Astrocyte (in vitro differentiated cells and primary cell): ENCODE measurements around the gene AUTS2. TPM values are rescaled to one million over a fixed set of nuclear protein-coding genes. Genes with fewer than 3 reads are reported as not detected.

Experiments used
- DNase-seq: peaks from one replicate; pipeline ENCODE4 v3.0.0-alpha.2; 2010; ENCODE audit warnings: low read depth
- FAIRE-seq: peaks from 2 replicates; lab custom pipeline; 2011; peaks lifted over from hg19 to GRCh38; lab: Jason Lieb, UNC
- H2AFZ ChIP-seq: 2 replicates; pipeline ENCODE4 v1.6.0; 2012; ENCODE audit warnings: low read depth, low read length, inconsistent platforms
- H3K27ac ChIP-seq: 2 replicates; pipeline ENCODE4 v1.5.1; 2011; ENCODE audit warnings: low read depth, low read length, inconsistent platforms
- H3K27me3 ChIP-seq: 2 replicates; pipeline ENCODE4 v1.6.0; 2011; ENCODE audit warnings: low read length, inconsistent platforms; ENCODE audit not compliant: insufficient read depth
- H3K36me3 ChIP-seq: 2 replicates; pipeline ENCODE4 v1.5.1; 2011; ENCODE audit warnings: low read length, inconsistent platforms; ENCODE audit not compliant: insufficient read depth
- H3K4me1 ChIP-seq: 2 replicates; pipeline ENCODE4 v1.5.1; 2011; ENCODE audit warnings: low read length, inconsistent platforms; ENCODE audit not compliant: insufficient read depth
- H3K4me2 ChIP-seq: 2 replicates; pipeline ENCODE4 v1.6.0; 2012; ENCODE audit warnings: low read length, inconsistent platforms
- H3K4me3 ChIP-seq: 2 replicates; pipeline ENCODE4 v1.5.1; 2011; ENCODE audit warnings: low read depth, mild to moderate bottlenecking, low read length, inconsistent platforms; ENCODE audit not compliant: insufficient read depth
- H3K79me2 ChIP-seq: 2 replicates; pipeline ENCODE4 v1.6.0; 2012; ENCODE audit warnings: mild to moderate bottlenecking, low read length, inconsistent platforms; ENCODE audit not compliant: insufficient read depth
- H3K9ac ChIP-seq: 2 replicates; pipeline ENCODE4 v1.6.0; 2012; ENCODE audit warnings: mild to moderate bottlenecking, low read length, inconsistent platforms
- H3K9me3 ChIP-seq: 2 replicates; pipeline ENCODE4 v1.5.1; 2012; ENCODE audit warnings: low read depth, mild to moderate bottlenecking, low read length, inconsistent platforms; ENCODE audit not compliant: insufficient read depth
- H4K20me1 ChIP-seq: 2 replicates; pipeline ENCODE4 v1.6.0; 2012; ENCODE audit warnings: low read length, inconsistent platforms; ENCODE audit not compliant: insufficient read depth
- H3K27ac Mint-ChIP-seq: one replicate; pipeline ENCODE4 v1.8.0; 2021; ENCODE audit warnings: mild to moderate bottlenecking, mixed read lengths; ENCODE audit not compliant: unreplicated experiment
- H3K27me3 Mint-ChIP-seq: one replicate; pipeline ENCODE4 v1.8.0; 2021; ENCODE audit warnings: low read depth, mixed read lengths; ENCODE audit not compliant: unreplicated experiment
- H3K36me3 Mint-ChIP-seq: one replicate; pipeline ENCODE4 v1.8.0; 2021; ENCODE audit warnings: low read depth, mixed read lengths; ENCODE audit not compliant: unreplicated experiment
- H3K4me1 Mint-ChIP-seq: one replicate; pipeline ENCODE4 v1.8.0; 2021; ENCODE audit warnings: low read depth, mixed read lengths; ENCODE audit not compliant: unreplicated experiment
- H3K4me3 Mint-ChIP-seq: one replicate; pipeline ENCODE4 v1.8.0; 2021; ENCODE audit warnings: mild to moderate bottlenecking, moderate library complexity, mixed read lengths; ENCODE audit not compliant: unreplicated experiment
- H3K9me3 Mint-ChIP-seq: one replicate; pipeline ENCODE4 v1.8.0; 2021; ENCODE audit warnings: mild to moderate bottlenecking, mixed read lengths; ENCODE audit not compliant: unreplicated experiment
- CTCF ChIP-seq: IDR thresholded peaks from 2 replicates; pipeline ENCODE4 v1.5.1; 2011; ENCODE audit warnings: low read depth, mild to moderate bottlenecking, inconsistent platforms, low read length, moderate library complexity; ENCODE audit not compliant: insufficient read depth
- EZH2 ChIP-seq: IDR thresholded peaks from 2 replicates; pipeline ENCODE4 v1.6.1; 2012; ENCODE audit warnings: mild to moderate bottlenecking, low read length, inconsistent platforms; ENCODE audit not compliant: insufficient read depth
- total RNA-seq: library from RNA; stranded (reverse); gene quantifications from 2 replicates; pipeline ENCODE4 v1.2.1, GENCODE V29; 2021

AUTS2 gene
- total RNA-seq, 1 donor from 2014 or later = 73.2 TPM

- no peak overlapping the region for H3K27ac Mint-ChIP-seq
- no peak overlapping the region for H3K4me2 ChIP-seq
- H3K9ac ChIP-seq = no peak overlapping the region
- H3K4me3 ChIP-seq = no peak overlapping the region
- peaks cover 6% of the 10 kb centered on the region for H3K36me3 Mint-ChIP-seq
- DNase-seq (no peak), FAIRE-seq (no peak)
- TF ChIP-seq EZH2 (no peak), CTCF (no peak)
- no peaks in the 10 kb centered on the region for H3K36me3 ChIP-seq
- H3K4me1 Mint-ChIP-seq = no peaks in the 10 kb centered on the region
- H3K4me1 ChIP-seq = no peaks in the 10 kb centered on the region
- no peaks in the 10 kb centered on the region for H3K79me2 ChIP-seq
- peaks cover 5% of the 10 kb centered on the region for H3K9me3 Mint-ChIP-seq
- H3K4me3 Mint-ChIP-seq = no peak overlapping the region
- no peaks in the 10 kb centered on the region for H3K27me3 Mint-ChIP-seq
- H3K27me3 ChIP-seq = no peaks in the 10 kb centered on the region
- no peaks in the 10 kb centered on the region for H3K9me3 ChIP-seq
- no peaks in the 10 kb centered on the region for H4K20me1 ChIP-seq
- H3K27ac ChIP-seq = no peak overlapping the region
- H2AFZ ChIP-seq = no peak overlapping the region
Measured at GRCh38 chr7:70807650-70808049, 1209.4 kb downstream of the AUTS2 start.

GRCh38 chr7:70808876-70809275 lies 1210.6 kb downstream of the AUTS2 start:
- no peaks in the 10 kb centered on the region for H3K27me3 Mint-ChIP-seq

More at GRCh38 chr7:70808876-70809275, 1210.6 kb downstream of the AUTS2 start:
- H3K4me3 Mint-ChIP-seq = no peak overlapping the region
- FAIRE-seq (no peak), DNase-seq (no peak)
- H3K27me3 ChIP-seq = no peaks in the 10 kb centered on the region
- H3K36me3 ChIP-seq = no peaks in the 10 kb centered on the region
- no peaks in the 10 kb centered on the region for H3K9me3 ChIP-seq
- no peak overlapping the region for H2AFZ ChIP-seq
- no peak overlapping the region for H3K27ac Mint-ChIP-seq
- H3K4me2 ChIP-seq = no peak overlapping the region
- no peaks in the 10 kb centered on the region for H3K4me1 ChIP-seq
- no peaks in the 10 kb centered on the region for H3K36me3 Mint-ChIP-seq
- H3K79me2 ChIP-seq = no peaks in the 10 kb centered on the region
- H4K20me1 ChIP-seq = no peaks in the 10 kb centered on the region
- H3K4me3 ChIP-seq = no peak overlapping the region
- H3K4me1 Mint-ChIP-seq = no peaks in the 10 kb centered on the region
- no peaks in the 10 kb centered on the region for H3K9me3 Mint-ChIP-seq
- no peak overlapping the region for H3K9ac ChIP-seq
- no peak overlapping the region for H3K27ac ChIP-seq
- TF ChIP-seq EZH2 (no peak), CTCF (no peak)
